A673 (cell line): Measurements from ENCODE around the gene CFAP300. TPM values are rescaled to one million over a fixed set of nuclear protein-coding genes. Genes with fewer than 3 reads are reported as not detected.

Experiments
- BruUV-seq: library from RNA; stranded (reverse); fragments of 400-500 nt; replicated peaks from 2 replicates; lab custom pipeline; 2021; lab: Mats Ljungman, UMichigan
- CTCF ChIA-PET: fragments of 300-600 bp; sonication (Branson Sonifier 250); formaldehyde crosslinking; loops from one replicate; lab custom pipeline; 2022; ENCODE audit warnings: antibody characterized with exemption; lab: Charles Lee
- POLR2A ChIA-PET: fragments of 300-600 bp; sonication (Branson Sonifier 250); formaldehyde crosslinking; loops from one replicate; lab custom pipeline; 2022; ENCODE audit warnings: antibody characterized with exemption; ENCODE audit not compliant: low non-redundant PET; lab: Charles Lee
- DNase-seq: peaks from one replicate; pipeline ENCODE4 v3.0.0-alpha.2; 2015; ENCODE audit warnings: low spot score
- H3K27ac ChIP-seq: fragments of 200-600 bp; sonication (generic); 2 replicates; pipeline ENCODE4 v1.5.1; 2016; ENCODE audit warnings: mixed run types, low read depth, mild to moderate bottlenecking, mixed read lengths, antibody characterized with exemption, low read length; ENCODE audit not compliant: poor library complexity, severe bottlenecking
- H3K27me3 ChIP-seq: fragments of 200-600 bp; sonication (generic); replicated peaks from 2 replicates; pipeline ENCODE4 v1.6.1; 2017; ENCODE audit warnings: mixed run types, low read depth, mild to moderate bottlenecking, mixed read lengths, antibody characterized with exemption, low read length; ENCODE audit not compliant: insufficient read depth, poor library complexity
- H3K36me3 ChIP-seq: fragments of 200-600 bp; sonication (generic); 2 replicates; pipeline ENCODE4 v1.6.1; 2016; ENCODE audit warnings: mixed run types, mild to moderate bottlenecking, mixed read lengths, antibody characterized with exemption, low read length; ENCODE audit not compliant: insufficient read depth, poor library complexity, severe bottlenecking
- H3K4me1 ChIP-seq: fragments of 200-600 bp; sonication (generic); 2 replicates; pipeline ENCODE4 v1.6.1; 2017; ENCODE audit warnings: mixed run types, mild to moderate bottlenecking, mixed read lengths, antibody characterized with exemption, low read length; ENCODE audit not compliant: insufficient read depth, poor library complexity, severe bottlenecking
- H3K4me3 ChIP-seq: fragments of 200-600 bp; sonication (generic); 2 replicates; pipeline ENCODE4 v1.5.1; 2016; ENCODE audit warnings: low read depth, mixed run types, mild to moderate bottlenecking, mixed read lengths, low read length; ENCODE audit not compliant: poor library complexity, severe bottlenecking
- H3K9me3 ChIP-seq: fragments of 200-600 bp; sonication (generic); 2 replicates; pipeline ENCODE4 v1.6.1; 2016; ENCODE audit warnings: mixed run types, low read depth, mild to moderate bottlenecking, mixed read lengths, antibody characterized with exemption, low read length; ENCODE audit not compliant: poor library complexity, severe bottlenecking
- CTCF ChIP-seq: fragments of 300-800, 200-600 bp; sonication (generic); conservative IDR thresholded peaks from 2 replicates; pipeline ENCODE4 v1.5.1; 2017; ENCODE audit warnings: low read depth, mild to moderate bottlenecking, antibody characterized with exemption, low read length, moderate library complexity, mixed read lengths
- EZH2 ChIP-seq: fragments of 200-600 bp; sonication (generic); IDR thresholded peaks from 2 replicates; pipeline ENCODE4 v1.6.1; 2017; ENCODE audit warnings: borderline replicate concordance, low read depth, mild to moderate bottlenecking, mixed read lengths, antibody characterized with exemption, low read length; ENCODE audit not compliant: poor library complexity, severe bottlenecking
- intact Hi-C: fragments of 100-400 bp; cut with micrococcal nuclease; formaldehyde crosslinking; loops from one replicate; pipeline ENCODE4 v1.10.0; 2022; ENCODE audit not compliant: unreplicated experiment
- total RNA-seq: library from RNA; stranded (reverse); gene quantifications from 2 replicates; pipeline ENCODE4 v1.2.3, GENCODE V29; 2021

The CFAP300 gene
- total RNA-seq, 1 experiment from 2014 or later: 10.9 TPM

GRCh38 chr11:102097186-102097585 is 49.9 kb downstream of the CFAP300 start:
- no peaks in the 10 kb centered on the region for H3K27me3 ChIP-seq
- no peak for DNase-seq
- ChIA-PET CTCF (no interaction called here), POLR2A (no interaction called here)
- TF ChIP-seq CTCF (no peak), EZH2 (no peak)
- no peaks in the 10 kb centered on the region for H3K36me3 ChIP-seq
- H3K4me1 ChIP-seq: no peaks in the 10 kb centered on the region
- no peak overlapping the region for H3K4me3 ChIP-seq
- BruUV-seq: no TSS peak
- intact Hi-C loops: no loop called here
- H3K9me3 ChIP-seq: no peaks in the 10 kb centered on the region
- H3K27ac ChIP-seq: no peak overlapping the region

GRCh38 chr11:102099755-102100154 is 52.5 kb downstream of the CFAP300 start:
- Histone ChIP-seq H3K27ac (no peak overlapping the region), H3K4me1 (no peaks in the 10 kb centered on the region), H3K4me3 (no peak overlapping the region), H3K27me3 (no peaks in the 10 kb centered on the region), H3K9me3 (no peaks in the 10 kb centered on the region), H3K36me3 (no peaks in the 10 kb centered on the region)
- TF ChIP-seq EZH2 (no peak), CTCF (no peak)
- intact Hi-C loops: no loop called here
- no peak for DNase-seq
- CTCF ChIA-PET: no interaction called here
- POLR2A ChIA-PET: no interaction called here
- BruUV-seq: no TSS peak

GRCh38 chr11:102108734-102109440 is 61.6 kb downstream of the CFAP300 start:
- no TSS peak for BruUV-seq
- Histone ChIP-seq H3K36me3 (no peaks in the 10 kb centered on the region), H3K4me1 (peaks cover 23% of the 10 kb centered on the region), H3K9me3 (no peaks in the 10 kb centered on the region), H3K27me3 (no peaks in the 10 kb centered on the region), H3K4me3 (peak overlapping the region; percentile 85), H3K27ac (peak overlapping the region; percentile 97)
- no peak for TF ChIP-seq CTCF
- TF ChIP-seq EZH2: no peak
- intact Hi-C loops: no loop called here
- ChIA-PET CTCF (no interaction called here), POLR2A (no interaction called here)
- DNase-seq: peak; percentile 75
